Inflammatory macrophage treated with lipopolysaccharide for 4 hours (primary cell): ENCODE data around the gene ATOH8.

ENCODE experiments used
- DNase-seq: peaks from one replicate; pipeline ENCODE4 v3.0.0-alpha.2; 2020

ATOH8 gene

GRCh38 chr2:85719609-85720240, 34.1 kb upstream of the ATOH8 start:
- DNase-seq, result no peak

GRCh38 chr2:85720533-85720932, 33.3 kb upstream of the ATOH8 start:
- no peak for DNase-seq

GRCh38 chr2:85721641-85722040, 32.1 kb upstream of the ATOH8 start:
- DNase-seq, result no peak

- no peak for DNase-seq
Observed at GRCh38 chr2:85722519-85722918, 31.3 kb upstream of the ATOH8 start.

GRCh38 chr2:85723707-85724360, 30.0 kb upstream of the ATOH8 start:
- DNase-seq, result peak; percentile 59

- DNase-seq, result no peak
Observed at GRCh38 chr2:85724731-85725181, 29.0 kb upstream of the ATOH8 start.

GRCh38 chr2:85725451-85725850, 28.3 kb upstream of the ATOH8 start:
- no peak for DNase-seq

- DNase-seq, result no peak
Observed at GRCh38 chr2:85727798-85728197, 26.0 kb upstream of the ATOH8 start.

GRCh38 chr2:85728342-85728741, 25.4 kb upstream of the ATOH8 start:
- DNase-seq, result no peak

- DNase-seq, result peak; percentile 81
Observed at GRCh38 chr2:85728883-85729824, 24.6 kb upstream of the ATOH8 start.

GRCh38 chr2:85729825-85730510, 23.8 kb upstream of the ATOH8 start:
- DNase-seq, result no peak

GRCh38 chr2:85730686-85731230, 23.0 kb upstream of the ATOH8 start:
- no peak for DNase-seq

GRCh38 chr2:85731606-85732005, 22.2 kb upstream of the ATOH8 start:
- no peak for DNase-seq

GRCh38 chr2:85732467-85733120, 21.2 kb upstream of the ATOH8 start:
- DNase-seq, result no peak

- no peak for DNase-seq
Observed at GRCh38 chr2:85733121-85733960, 20.4 kb upstream of the ATOH8 start.

- DNase-seq, result no peak
Observed at GRCh38 chr2:85734015-85734414, 19.8 kb upstream of the ATOH8 start.

- no peak for DNase-seq
Observed at GRCh38 chr2:85734942-85735608, 18.7 kb upstream of the ATOH8 start.

- DNase-seq, result no peak
Observed at GRCh38 chr2:85735691-85736090, 18.1 kb upstream of the ATOH8 start.

GRCh38 chr2:85736456-85737355, 17.1 kb upstream of the ATOH8 start:
- DNase-seq, result no peak

GRCh38 chr2:85737481-85737880, 16.3 kb upstream of the ATOH8 start:
- no peak for DNase-seq
